Hepatocyte (in vitro differentiated cells): ENCODE measurements around the gene KRT81.

Experiments
- CTCF ChIP-seq: fragments of 200-600 bp; sonication (generic); IDR thresholded peaks from 2 replicates; pipeline ENCODE4 v1.5.1; 2016; ENCODE audit warnings: antibody characterized with exemption, mild to moderate bottlenecking; ENCODE audit not compliant: poor library complexity
- EZH2 ChIP-seq: fragments of 200-600 bp; sonication (generic); IDR thresholded peaks from 2 replicates; pipeline ENCODE4 v1.6.1; 2016; ENCODE audit warnings: antibody characterized with exemption, mild to moderate bottlenecking, borderline replicate concordance
- EZH2phosphoT487 ChIP-seq: fragments of 200-600 bp; sonication (generic); IDR thresholded peaks from one replicate; pipeline ENCODE4 v1.6.1; 2018; ENCODE audit warnings: antibody characterized with exemption, mild to moderate bottlenecking, low read depth, moderate library complexity; ENCODE audit not compliant: unreplicated experiment, severe bottlenecking

- no peak for TF ChIP-seq CTCF
- TF ChIP-seq EZH2phosphoT487 = no peak
- no peak for TF ChIP-seq EZH2
Observed at GRCh38 chr12:52236386-52237050, 54.8 kb downstream of the KRT81 start.
